ENCODE data around the gene TICRR.

GRCh38 chr15:89576417-89576773 is 1.1 kb downstream of the TICRR start:
- TF ChIP-seq, protein P1, sequence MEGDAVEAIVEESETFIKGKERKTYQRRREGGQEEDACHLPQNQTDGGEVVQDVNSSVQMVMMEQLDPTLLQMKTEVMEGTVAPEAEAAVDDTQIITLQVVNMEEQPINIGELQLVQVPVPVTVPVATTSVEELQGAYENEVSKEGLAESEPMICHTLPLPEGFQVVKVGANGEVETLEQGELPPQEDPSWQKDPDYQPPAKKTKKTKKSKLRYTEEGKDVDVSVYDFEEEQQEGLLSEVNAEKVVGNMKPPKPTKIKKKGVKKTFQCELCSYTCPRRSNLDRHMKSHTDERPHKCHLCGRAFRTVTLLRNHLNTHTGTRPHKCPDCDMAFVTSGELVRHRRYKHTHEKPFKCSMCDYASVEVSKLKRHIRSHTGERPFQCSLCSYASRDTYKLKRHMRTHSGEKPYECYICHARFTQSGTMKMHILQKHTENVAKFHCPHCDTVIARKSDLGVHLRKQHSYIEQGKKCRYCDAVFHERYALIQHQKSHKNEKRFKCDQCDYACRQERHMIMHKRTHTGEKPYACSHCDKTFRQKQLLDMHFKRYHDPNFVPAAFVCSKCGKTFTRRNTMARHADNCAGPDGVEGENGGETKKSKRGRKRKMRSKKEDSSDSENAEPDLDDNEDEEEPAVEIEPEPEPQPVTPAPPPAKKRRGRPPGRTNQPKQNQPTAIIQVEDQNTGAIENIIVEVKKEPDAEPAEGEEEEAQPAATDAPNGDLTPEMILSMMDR (IDR thresholded peaks at IDR 0.05) = no peak
- no peak for TF ChIP-seq POLR2AphosphoS5 (IDR thresholded peaks at IDR 0.05)
- no peak for TF ChIP-seq POLR2A (IDR thresholded peaks at IDR 0.05)

Measured in upper lobe of left lung (tissue), 4 donors.